ENCODE data around the gene PLN. TPM values are rescaled to one million over a fixed set of nuclear protein-coding genes. Genes with fewer than 3 reads are reported as not detected.

Gene PLN
- total and polyA plus RNA-seq, 10 of the 15 experiments (the other 5 are each of a cell fraction or from before 2014, with no cell fraction given), result 0.16 to 0.44 TPM; not detected in 8

DNA sequence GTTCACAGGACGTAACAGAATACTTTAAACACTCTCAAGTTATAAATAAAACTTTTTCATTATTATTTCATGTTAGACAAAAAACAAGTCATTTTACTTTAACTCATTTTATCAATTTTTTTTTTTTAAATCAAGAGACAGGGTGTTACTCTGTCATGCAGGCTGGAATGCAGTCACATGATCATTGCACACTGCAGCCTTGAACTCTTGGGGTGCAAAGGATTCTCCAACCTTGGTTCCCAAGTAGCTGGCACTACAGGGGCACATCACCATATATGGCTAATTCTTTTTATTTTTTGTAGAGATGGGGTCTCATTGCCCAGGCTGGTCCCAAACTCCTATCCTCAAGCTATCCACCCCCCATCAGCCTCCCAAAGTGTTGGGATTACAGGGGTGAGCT, 14.2 kb downstream of the PLN start:
- H3K36me3 ChIP-seq (ENCODE audit: control insufficient read depth in 2 of 2, insufficient read depth in 2 of 2, low read length in 1 of 2), result no peaks in the 10 kb centered on the region
- no peak overlapping the region for H3K9ac ChIP-seq (ENCODE audit: control insufficient read depth, insufficient read depth, low read length)
- BruUV-seq (replicated peaks), result no TSS peak
- no peak overlapping the region for H3K27ac ChIP-seq (ENCODE audit: control insufficient read depth, insufficient read depth)
- DNase-seq (ENCODE audit: low read depth, low spot score) (no peak), FAIRE-seq (no peak), ATAC-seq (no peak)
- H3K9me3 ChIP-seq (replicated peaks; ENCODE audit: control insufficient read depth, insufficient read depth, low read length), result no peaks in the 10 kb centered on the region
- SMC1A ChIA-PET (ENCODE audit: uncharacterized antibody, unreplicated experiment), result interaction anchor here (1.4 kb wide), 1 partner anchor 21 kb away, joined by 3 read pairs; no protein-coding TSS in a partner anchor
- CTCF ChIA-PET, result interaction anchor here (5.0 kb wide), 1 partner anchor 53 kb away, joined by 54 read pairs; no protein-coding TSS in a partner anchor
- in situ Hi-C loops (cut with MboI) (no loop called here), intact Hi-C loops (cut with micrococcal nuclease; ENCODE audit: unreplicated experiment) (loop anchor here (10.0 kb wide), 1 partner anchor 333 kb away; the partner anchor contains the start of gene ASF1A)
- no peaks in the 10 kb centered on the region for H4K20me1 ChIP-seq (ENCODE audit: control insufficient read depth, insufficient read depth)
- whole genome bisulfite sequencing (ENCODE audit: insufficient coverage, insufficient replicate concordance, low lambda C conversion rate, missing lambda C conversion rate), result 100% methylated on average over 1 of the region's 1 CpG
- no peak overlapping the region for H2AFZ ChIP-seq (ENCODE audit: control insufficient read depth, low read depth, low read length)
- POLR2A ChIA-PET, result no interaction called here
- H3K79me2 ChIP-seq (ENCODE audit: control insufficient read depth, insufficient read depth, low read length), result no peaks in the 10 kb centered on the region
- no peak overlapping the region for H3K4me2 ChIP-seq (ENCODE audit: control insufficient read depth, insufficient read depth)
- H3K4me1 ChIP-seq (ENCODE audit: control insufficient read depth, insufficient read depth, low read length), result peaks cover 9% of the 10 kb centered on the region
- RAD21 ChIA-PET (ENCODE audit: unreplicated experiment), result no interaction called here
- no peak overlapping the region for H3K4me3 ChIP-seq
- H3K27me3 ChIP-seq (replicated peaks in 1 of 2; ENCODE audit: control insufficient read depth in 2 of 2, insufficient read depth in 2 of 2, low read length in 1 of 2), result no peaks in the 10 kb centered on the region
- no peak for TF ChIP-seq SUPT20H (IDR thresholded peaks at IDR 0.05; ENCODE audit: borderline replicate concordance, control insufficient read depth, low read depth, low read length)
- no peak for TF ChIP-seq NBN (IDR thresholded peaks at IDR 0.05)
- no peak for TF ChIP-seq EP300 (IDR thresholded peaks at IDR 0.05; ENCODE audit: borderline replicate concordance in 1 of 2, control insufficient read depth in 1 of 2, low read depth in 2 of 2, low read length in 2 of 2)
- no peak for TF ChIP-seq TARDBP (IDR thresholded peaks at IDR 0.05; ENCODE audit: borderline replicate concordance)
- no peak for TF ChIP-seq CHD4 (IDR thresholded peaks at IDR 0.05)
- TF ChIP-seq ETV6 (conservative IDR thresholded peaks at IDR 0.05 in 1 of 2, IDR thresholded peaks at IDR 0.05 in 1 of 2; ENCODE audit: borderline replicate concordance in 1 of 2, low read depth in 1 of 2), result no peak
- TF ChIP-seq GATAD2B (conservative IDR thresholded peaks at IDR 0.05; ENCODE audit: low read depth), result no peak
- TF ChIP-seq BMI1 (IDR thresholded peaks at IDR 0.05; ENCODE audit: borderline replicate concordance), result no peak
- TF ChIP-seq CEBPB (IDR thresholded peaks at IDR 0.05; ENCODE audit: borderline replicate concordance in 1 of 2, low read depth in 2 of 2, low read length in 2 of 2), result no peak
- TF ChIP-seq, protein P1, sequence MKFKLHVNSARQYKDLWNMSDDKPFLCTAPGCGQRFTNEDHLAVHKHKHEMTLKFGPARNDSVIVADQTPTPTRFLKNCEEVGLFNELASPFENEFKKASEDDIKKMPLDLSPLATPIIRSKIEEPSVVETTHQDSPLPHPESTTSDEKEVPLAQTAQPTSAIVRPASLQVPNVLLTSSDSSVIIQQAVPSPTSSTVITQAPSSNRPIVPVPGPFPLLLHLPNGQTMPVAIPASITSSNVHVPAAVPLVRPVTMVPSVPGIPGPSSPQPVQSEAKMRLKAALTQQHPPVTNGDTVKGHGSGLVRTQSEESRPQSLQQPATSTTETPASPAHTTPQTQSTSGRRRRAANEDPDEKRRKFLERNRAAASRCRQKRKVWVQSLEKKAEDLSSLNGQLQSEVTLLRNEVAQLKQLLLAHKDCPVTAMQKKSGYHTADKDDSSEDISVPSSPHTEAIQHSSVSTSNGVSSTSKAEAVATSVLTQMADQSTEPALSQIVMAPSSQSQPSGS (IDR thresholded peaks at IDR 0.05; ENCODE audit: low read length), result no peak
- no peak for TF ChIP-seq NFYA (IDR thresholded peaks at IDR 0.05; ENCODE audit: borderline replicate concordance, low read depth, low read length)
- TF ChIP-seq RAD51 (IDR thresholded peaks at IDR 0.05), result no peak
- TF ChIP-seq, protein P2, sequence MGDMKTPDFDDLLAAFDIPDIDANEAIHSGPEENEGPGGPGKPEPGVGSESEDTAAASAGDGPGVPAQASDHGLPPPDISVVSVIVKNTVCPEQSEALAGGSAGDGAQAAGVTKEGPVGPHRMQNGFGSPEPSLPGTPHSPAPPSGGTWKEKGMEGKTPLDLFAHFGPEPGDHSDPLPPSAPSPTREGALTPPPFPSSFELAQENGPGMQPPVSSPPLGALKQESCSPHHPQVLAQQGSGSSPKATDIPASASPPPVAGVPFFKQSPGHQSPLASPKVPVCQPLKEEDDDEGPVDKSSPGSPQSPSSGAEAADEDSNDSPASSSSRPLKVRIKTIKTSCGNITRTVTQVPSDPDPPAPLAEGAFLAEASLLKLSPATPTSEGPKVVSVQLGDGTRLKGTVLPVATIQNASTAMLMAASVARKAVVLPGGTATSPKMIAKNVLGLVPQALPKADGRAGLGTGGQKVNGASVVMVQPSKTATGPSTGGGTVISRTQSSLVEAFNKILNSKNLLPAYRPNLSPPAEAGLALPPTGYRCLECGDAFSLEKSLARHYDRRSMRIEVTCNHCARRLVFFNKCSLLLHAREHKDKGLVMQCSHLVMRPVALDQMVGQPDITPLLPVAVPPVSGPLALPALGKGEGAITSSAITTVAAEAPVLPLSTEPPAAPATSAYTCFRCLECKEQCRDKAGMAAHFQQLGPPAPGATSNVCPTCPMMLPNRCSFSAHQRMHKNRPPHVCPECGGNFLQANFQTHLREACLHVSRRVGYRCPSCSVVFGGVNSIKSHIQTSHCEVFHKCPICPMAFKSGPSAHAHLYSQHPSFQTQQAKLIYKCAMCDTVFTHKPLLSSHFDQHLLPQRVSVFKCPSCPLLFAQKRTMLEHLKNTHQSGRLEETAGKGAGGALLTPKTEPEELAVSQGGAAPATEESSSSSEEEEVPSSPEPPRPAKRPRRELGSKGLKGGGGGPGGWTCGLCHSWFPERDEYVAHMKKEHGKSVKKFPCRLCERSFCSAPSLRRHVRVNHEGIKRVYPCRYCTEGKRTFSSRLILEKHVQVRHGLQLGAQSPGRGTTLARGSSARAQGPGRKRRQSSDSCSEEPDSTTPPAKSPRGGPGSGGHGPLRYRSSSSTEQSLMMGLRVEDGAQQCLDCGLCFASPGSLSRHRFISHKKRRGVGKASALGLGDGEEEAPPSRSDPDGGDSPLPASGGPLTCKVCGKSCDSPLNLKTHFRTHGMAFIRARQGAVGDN (IDR thresholded peaks at IDR 0.05), result no peak
- TF ChIP-seq EGR1 (IDR thresholded peaks at IDR 0.05; ENCODE audit: borderline replicate concordance in 1 of 2, low read depth in 2 of 2, low read length in 2 of 2), result no peak
- no peak for TF ChIP-seq BHLHE40 (IDR thresholded peaks at IDR 0.05; ENCODE audit: borderline replicate concordance in 1 of 2, low read depth in 2 of 2, low read length in 1 of 2)
- no peak for TF ChIP-seq ZSCAN29 (IDR thresholded peaks at IDR 0.05)
- TF ChIP-seq, protein P3, sequence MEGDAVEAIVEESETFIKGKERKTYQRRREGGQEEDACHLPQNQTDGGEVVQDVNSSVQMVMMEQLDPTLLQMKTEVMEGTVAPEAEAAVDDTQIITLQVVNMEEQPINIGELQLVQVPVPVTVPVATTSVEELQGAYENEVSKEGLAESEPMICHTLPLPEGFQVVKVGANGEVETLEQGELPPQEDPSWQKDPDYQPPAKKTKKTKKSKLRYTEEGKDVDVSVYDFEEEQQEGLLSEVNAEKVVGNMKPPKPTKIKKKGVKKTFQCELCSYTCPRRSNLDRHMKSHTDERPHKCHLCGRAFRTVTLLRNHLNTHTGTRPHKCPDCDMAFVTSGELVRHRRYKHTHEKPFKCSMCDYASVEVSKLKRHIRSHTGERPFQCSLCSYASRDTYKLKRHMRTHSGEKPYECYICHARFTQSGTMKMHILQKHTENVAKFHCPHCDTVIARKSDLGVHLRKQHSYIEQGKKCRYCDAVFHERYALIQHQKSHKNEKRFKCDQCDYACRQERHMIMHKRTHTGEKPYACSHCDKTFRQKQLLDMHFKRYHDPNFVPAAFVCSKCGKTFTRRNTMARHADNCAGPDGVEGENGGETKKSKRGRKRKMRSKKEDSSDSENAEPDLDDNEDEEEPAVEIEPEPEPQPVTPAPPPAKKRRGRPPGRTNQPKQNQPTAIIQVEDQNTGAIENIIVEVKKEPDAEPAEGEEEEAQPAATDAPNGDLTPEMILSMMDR (IDR thresholded peaks at IDR 0.05 in 2 of 3, conservative IDR thresholded peaks at IDR 0.05 in 1 of 3; ENCODE audit: control insufficient read depth in 2 of 3, extremely low read depth in 1 of 3, insufficient read depth in 1 of 3, low read depth in 3 of 3, low read length in 3 of 3), result no peak

All from GM12878 (cell line).